Heart left ventricle (tissue), 16 donors: ENCODE data around the gene GSC. TPM values are rescaled to one million over a fixed set of nuclear protein-coding genes. Genes with fewer than 3 reads are reported as not detected.
A peak's percentile ranks its signal among the peaks of the same experiment; 100 is the strongest.

ENCODE experiments used
- ATAC-seq, 4 donors: fragments of 200-7000 bp; cut with Tn5 transposase; one replicate each; pipeline ENCODE4 v1.9.1; 2020 to 2022; ENCODE audit warnings: moderate library complexity in 4 of 4, mild to moderate bottlenecking in 3 of 4, moderate number of reproducible peaks in 1 of 4
- DNase-seq, 5 donors: peaks; one replicate each; pipeline ENCODE4 v3.0.0-alpha.2; 2020
- H3K27ac ChIP-seq, 12 donors: fragments of 200-600 bp; sonication (generic) in 4 of 12; one replicate each; pipeline versions ENCODE4 v1.5.0 to v1.8.0; 2016 to 2022; ENCODE audit warnings: mild to moderate bottlenecking in 2 of 12
- H3K27me3 ChIP-seq, 9 donors: fragments of 200-600 bp; sonication (generic) in 2 of 9; one replicate each; pipeline versions ENCODE4 v1.5.1 to v1.8.0; 2016 to 2022; ENCODE audit warnings: mild to moderate bottlenecking in 3 of 9
- H3K36me3 ChIP-seq, 9 donors: fragments of 200-600 bp; sonication (generic) in 2 of 9; one replicate each; pipeline versions ENCODE4 v1.5.0 to v1.8.0; 2018 to 2022; ENCODE audit warnings: mild to moderate bottlenecking in 2 of 9
- H3K4me1 ChIP-seq, 12 donors: fragments of 200-600 bp; sonication (generic) in 4 of 12; one replicate each; pipeline versions ENCODE4 v1.5.0 to v1.8.0; 2016 to 2022; ENCODE audit warnings: mild to moderate bottlenecking in 3 of 12
- H3K4me3 ChIP-seq, 12 donors: fragments of 200-600 bp; sonication (generic) in 4 of 12; one replicate each; pipeline versions ENCODE4 v1.5.0 to v1.8.0; 2017 to 2022; ENCODE audit warnings: mild to moderate bottlenecking in 9 of 12, moderate library complexity in 4 of 12
- H3K9me3 ChIP-seq, 12 donors: fragments of 200-600 bp; sonication (generic) in 4 of 12; one replicate each; pipeline versions ENCODE4 v1.5.0 to v1.8.0; 2016 to 2022; ENCODE audit warnings: mild to moderate bottlenecking in 1 of 12
- CTCF ChIP-seq, 12 donors: fragments of 200-600 bp; sonication (generic) in 4 of 12; IDR thresholded peaks; one replicate each; pipeline versions ENCODE4 v1.5.0 to v1.8.0; 2018 to 2022; ENCODE audit warnings: antibody characterized with exemption in 12 of 12, mild to moderate bottlenecking in 5 of 12
- POLR2A ChIP-seq, 2 donors: fragments of 450-650 bp; IDR thresholded peaks; one replicate each; pipeline ENCODE4 v1.6.1; 2017; ENCODE audit warnings: antibody characterized with exemption in 2 of 2, mild to moderate bottlenecking in 2 of 2, moderate library complexity in 2 of 2
- WGBS, 4 donors: extraction: QIAGEN DNeasy Blood & Tissue Kit in 2 of 4; methylation state at CpG; one replicate each; pipeline versions ENCODE4 v1.1.5 to v1.1.7; 2013 to 2018; 5-methylcytosine and 5-hydroxymethylcytosine counted together
- intact Hi-C, 10 donors: fragments of 100-400 bp; cut with DNase I; formaldehyde crosslinking; loops; one replicate each; pipeline versions ENCODE4 v1.11.1 to v1.14.2; 2022
- polyA plus RNA-seq, 2 donors: library from polyadenylated mRNA; stranded (reverse); fragments of 200-250 nt; gene quantifications; one replicate each; pipeline ENCODE4 v1.2.3, GENCODE V29; 2013
- total RNA-seq, 9 donors: library from RNA; depleted of rRNA in 2 of 9; stranded (reverse); fragments of >200 nt in 2 of 9; fragmentation: NEBNext Ultra II Directional in 3 of 9; extraction: Animal tissue kit (Norgen Biotek cat#: 25700) in 3 of 9; gene quantifications; one replicate each; pipeline versions ENCODE4 v1.1.0 to v1.2.4, GENCODE V29; 2016 to 2023
- donor health status: ischemic (EF 13 %, LVEDD 7.1; RV severe dilation, severe dysfunction).
- donor health status: healthy with polysubstance abuse.
- donor health status: DM: no; HTN: yes; CAD: no.
- donor health status: DM: no; HTN: no; CAD: no.
- donor health status: ischemic (EF 25% LVEDD 6.9; RV normal size, moderate dysfunction).
- donor health status: ischemic (EF 25% LVEDD 5.7; RV mildly dilated, moderate dysfunction).
- donor health status: healthy.
- donor health status: DM: yes; HTN: yes; CAD: no.
- donor health status: ischemic (EF 35%, LVEDD 5.7; RV mildly dilated, moderate dysfunction).
- donor health status: nonischemic (EF 11% LVEDD 7.7; RV severe dilation, severe dysfunction).
- donor health status: DM: yes; HTN: yes; CAD: no.
- donor health status: PGD.
- donor health status: ischemic (EF 29% LVEDD 5.4; RV normal size, mild dysfunction).
- donor health status: nonischemic (EF 23%, LVEDD 6.1; RV moderate dilation, normal function).

GSC gene
- total and polyA plus RNA-seq, 11 donors: 0.15 to 1.3 (median 0.34) TPM; not detected in 5

GRCh38 chr14:94762431-94762830, 7.5 kb downstream of the GSC start:
- peak overlapping the region in 1 of 12 donors; percentile 24 for H3K27ac ChIP-seq
- no peak for TF ChIP-seq CTCF (IDR thresholded peaks at IDR 0.05)
- no peak for TF ChIP-seq POLR2A (IDR thresholded peaks at IDR 0.05)
- no peaks in the 10 kb centered on the region for H3K9me3 ChIP-seq
- DNase-seq (no peak), ATAC-seq (no peak)
- no peaks in the 10 kb centered on the region for H3K36me3 ChIP-seq
- WGBS, 4 donors: 61 to 68% (median 63%) methylated on average over 7 of the region's 7 CpGs
- no peaks in the 10 kb centered on the region for H3K4me1 ChIP-seq
- H3K27me3 ChIP-seq: peaks cover 9 to 85% (median 58%) of the 10 kb centered on the region in 9 donors
- no peak overlapping the region for H3K4me3 ChIP-seq
- intact Hi-C loops: no loop called here

GRCh38 chr14:94761997-94762377, 7.9 kb downstream of the GSC start:
- TF ChIP-seq CTCF (IDR thresholded peaks at IDR 0.05): no peak
- TF ChIP-seq POLR2A (IDR thresholded peaks at IDR 0.05): no peak
- H3K4me1 ChIP-seq: no peaks in the 10 kb centered on the region
- no peak overlapping the region for H3K4me3 ChIP-seq
- H3K9me3 ChIP-seq: no peaks in the 10 kb centered on the region
- DNase-seq: no peak
- peak in 1 of 4 donors; percentile 21 for ATAC-seq
- H3K27ac ChIP-seq: no peak overlapping the region
- intact Hi-C loops: no loop called here
- 65 to 79% (median 65%) methylated on average over 10 of the region's 10 CpGs for WGBS, 4 donors
- H3K27me3 ChIP-seq: peaks cover 5 to 84% (median 53%) of the 10 kb centered on the region in 9 donors
- H3K36me3 ChIP-seq: no peaks in the 10 kb centered on the region

- TF ChIP-seq POLR2A (IDR thresholded peaks at IDR 0.05) (no peak), CTCF (IDR thresholded peaks at IDR 0.05) (no peak)
- no peaks in the 10 kb centered on the region for H3K36me3 ChIP-seq
- no peak overlapping the region for H3K4me3 ChIP-seq
- intact Hi-C loops: no loop called here
- 53 to 58% (median 54%) methylated on average over 12 of the region's 12 CpGs for WGBS, 4 donors
- H3K4me1 ChIP-seq: no peaks in the 10 kb centered on the region
- DNase-seq (no peak), ATAC-seq (peak in 2 of 4 donors; percentile 37 to 51)
- peaks cover 0 to 79% (median 48%) of the 10 kb centered on the region in 9 donors for H3K27me3 ChIP-seq
- no peak overlapping the region for H3K27ac ChIP-seq
- H3K9me3 ChIP-seq: no peaks in the 10 kb centered on the region
Measured at GRCh38 chr14:94761348-94761996, 8.4 kb downstream of the GSC start.

- ATAC-seq (peak in 1 of 4 donors; percentile 25), DNase-seq (no peak)
- no peak overlapping the region for H3K27ac ChIP-seq
- peaks cover 0 to 38% (median 12%) of the 10 kb centered on the region in 9 donors for H3K27me3 ChIP-seq
- H3K4me3 ChIP-seq: no peak overlapping the region
- intact Hi-C loops: no loop called here
- no peaks in the 10 kb centered on the region for H3K36me3 ChIP-seq
- H3K9me3 ChIP-seq: no peaks in the 10 kb centered on the region
- peaks cover 0 to 5% (median 0%) of the 10 kb centered on the region in 12 donors for H3K4me1 ChIP-seq
- TF ChIP-seq CTCF (IDR thresholded peaks at IDR 0.05) (no peak), POLR2A (IDR thresholded peaks at IDR 0.05) (no peak)
- WGBS, 4 donors: 25 to 37% (median 30%) methylated on average over 3 of the region's 3 CpGs
Measured at GRCh38 chr14:94756310-94756882, 13.5 kb downstream of the GSC start.
